ENCODE measurements around the gene RMI1.

RMI1 gene

DNA sequence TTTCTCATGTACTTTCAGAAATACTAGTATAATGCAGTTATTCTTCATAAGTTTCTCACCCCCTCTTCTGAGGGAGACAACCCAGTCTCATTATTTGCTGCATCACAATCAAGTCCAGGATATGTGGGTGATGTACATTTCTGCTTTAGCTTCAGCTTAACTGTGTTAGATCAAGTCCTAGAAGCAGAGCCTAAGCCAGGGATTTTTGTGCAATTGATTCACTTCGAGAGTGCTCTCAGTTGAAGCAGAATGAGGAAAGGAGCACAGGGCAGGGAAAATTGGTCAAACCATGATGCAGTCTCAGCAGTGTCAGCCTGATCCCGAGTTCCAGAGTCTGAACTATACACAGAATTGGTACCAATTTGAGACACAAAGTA is 15.6 kb upstream of the RMI1 start:
- no peak overlapping the region for H3K4me3 ChIP-seq (ENCODE audit: low read depth, low read length)
- peak; percentile 41 for DNase-seq (ENCODE audit: low read depth)
- TF ChIP-seq POLR2A (IDR thresholded peaks at IDR 0.05; ENCODE audit: extremely low read depth, insufficient read length) (no peak), MYC (IDR thresholded peaks at IDR 0.05; ENCODE audit: low read depth, low read length) (no peak)
- TF ChIP-seq, protein P1, sequence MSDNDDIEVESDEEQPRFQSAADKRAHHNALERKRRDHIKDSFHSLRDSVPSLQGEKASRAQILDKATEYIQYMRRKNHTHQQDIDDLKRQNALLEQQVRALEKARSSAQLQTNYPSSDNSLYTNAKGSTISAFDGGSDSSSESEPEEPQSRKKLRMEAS (IDR thresholded peaks at IDR 0.05; ENCODE audit: low read depth, low read length), result no peak
- TF ChIP-seq, protein P2, sequence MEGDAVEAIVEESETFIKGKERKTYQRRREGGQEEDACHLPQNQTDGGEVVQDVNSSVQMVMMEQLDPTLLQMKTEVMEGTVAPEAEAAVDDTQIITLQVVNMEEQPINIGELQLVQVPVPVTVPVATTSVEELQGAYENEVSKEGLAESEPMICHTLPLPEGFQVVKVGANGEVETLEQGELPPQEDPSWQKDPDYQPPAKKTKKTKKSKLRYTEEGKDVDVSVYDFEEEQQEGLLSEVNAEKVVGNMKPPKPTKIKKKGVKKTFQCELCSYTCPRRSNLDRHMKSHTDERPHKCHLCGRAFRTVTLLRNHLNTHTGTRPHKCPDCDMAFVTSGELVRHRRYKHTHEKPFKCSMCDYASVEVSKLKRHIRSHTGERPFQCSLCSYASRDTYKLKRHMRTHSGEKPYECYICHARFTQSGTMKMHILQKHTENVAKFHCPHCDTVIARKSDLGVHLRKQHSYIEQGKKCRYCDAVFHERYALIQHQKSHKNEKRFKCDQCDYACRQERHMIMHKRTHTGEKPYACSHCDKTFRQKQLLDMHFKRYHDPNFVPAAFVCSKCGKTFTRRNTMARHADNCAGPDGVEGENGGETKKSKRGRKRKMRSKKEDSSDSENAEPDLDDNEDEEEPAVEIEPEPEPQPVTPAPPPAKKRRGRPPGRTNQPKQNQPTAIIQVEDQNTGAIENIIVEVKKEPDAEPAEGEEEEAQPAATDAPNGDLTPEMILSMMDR (IDR thresholded peaks at IDR 0.05; ENCODE audit: low read depth, low read length), result no peak

DNA sequence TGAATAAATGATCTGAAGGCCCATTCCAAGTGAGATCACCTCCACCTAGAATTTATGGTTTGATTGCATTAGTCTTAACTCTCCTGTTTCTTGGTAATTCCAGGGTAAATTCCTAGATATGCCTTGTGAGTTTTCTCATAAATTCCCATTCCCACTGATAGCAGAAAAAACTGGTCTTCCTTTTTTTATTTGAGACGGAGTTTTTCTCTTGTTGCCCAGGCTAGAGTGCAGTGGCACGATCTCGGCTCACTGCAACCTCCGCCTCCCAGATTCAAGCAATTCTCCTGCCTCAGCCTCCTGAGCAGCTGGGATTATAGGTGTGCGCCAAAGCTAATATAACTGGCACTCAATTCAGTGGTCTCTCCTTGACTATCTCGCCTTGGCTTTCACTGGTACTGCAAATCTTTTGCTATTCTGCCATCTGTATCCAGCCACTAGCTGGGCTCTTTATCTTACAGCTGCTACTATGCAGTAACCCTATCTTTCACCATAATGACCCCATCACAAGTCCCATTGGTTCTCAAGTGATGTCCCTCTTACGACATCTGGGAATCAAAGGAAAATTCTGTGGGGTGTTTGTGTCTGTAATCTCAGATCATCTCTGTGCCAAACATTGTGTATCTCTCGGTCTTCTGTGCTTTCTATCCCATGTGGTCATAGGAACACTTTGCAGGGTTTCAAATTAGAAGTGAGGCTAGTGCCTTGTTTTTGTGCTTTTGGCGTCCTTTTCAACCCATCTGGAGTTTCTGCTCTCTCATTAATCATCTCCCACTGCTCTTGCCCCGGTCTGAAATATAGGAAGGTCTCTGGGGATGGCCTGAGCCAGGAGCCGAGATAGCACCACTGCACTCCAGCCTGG is 15.0 kb upstream of the RMI1 start:
- H3K4me3 ChIP-seq (ENCODE audit: low read depth, low read length), result no peak overlapping the region
- TF ChIP-seq, protein P1 (IDR thresholded peaks at IDR 0.05; ENCODE audit: low read depth, low read length), result no peak
- TF ChIP-seq, protein P2 (IDR thresholded peaks at IDR 0.05; ENCODE audit: low read depth, low read length), result no peak
- TF ChIP-seq MYC (IDR thresholded peaks at IDR 0.05; ENCODE audit: low read depth, low read length) (no peak), POLR2A (IDR thresholded peaks at IDR 0.05; ENCODE audit: extremely low read depth, insufficient read length) (no peak)
- DNase-seq (ENCODE audit: low read depth), result peak; percentile 48

DNA sequence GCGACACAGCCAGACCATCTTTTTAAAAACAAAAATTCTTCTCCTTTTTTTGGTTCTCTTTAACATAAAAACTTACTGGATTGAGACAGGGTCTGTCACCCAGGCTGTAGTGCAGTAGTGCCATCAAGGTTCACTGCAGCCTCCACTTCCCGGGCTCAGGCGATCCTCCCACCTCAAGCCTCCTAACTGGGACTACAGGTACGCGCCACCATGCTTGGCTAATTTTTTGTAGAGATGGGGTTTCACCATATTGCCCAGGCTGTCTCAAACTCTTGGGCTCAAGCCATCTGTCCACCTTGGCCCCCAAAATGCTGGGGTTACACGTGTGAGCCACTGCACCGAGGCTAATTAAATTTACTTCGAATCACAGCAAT is 14.4 kb upstream of the RMI1 start:
- TF ChIP-seq POLR2A (IDR thresholded peaks at IDR 0.05; ENCODE audit: extremely low read depth, insufficient read length), result no peak
- TF ChIP-seq, protein P2 (IDR thresholded peaks at IDR 0.05; ENCODE audit: low read depth, low read length), result no peak
- TF ChIP-seq, protein P1 (IDR thresholded peaks at IDR 0.05; ENCODE audit: low read depth, low read length), result no peak
- TF ChIP-seq MYC (IDR thresholded peaks at IDR 0.05; ENCODE audit: low read depth, low read length), result no peak
- H3K4me3 ChIP-seq (ENCODE audit: low read depth, low read length), result no peak overlapping the region
- DNase-seq (ENCODE audit: low read depth), result no peak

DNA sequence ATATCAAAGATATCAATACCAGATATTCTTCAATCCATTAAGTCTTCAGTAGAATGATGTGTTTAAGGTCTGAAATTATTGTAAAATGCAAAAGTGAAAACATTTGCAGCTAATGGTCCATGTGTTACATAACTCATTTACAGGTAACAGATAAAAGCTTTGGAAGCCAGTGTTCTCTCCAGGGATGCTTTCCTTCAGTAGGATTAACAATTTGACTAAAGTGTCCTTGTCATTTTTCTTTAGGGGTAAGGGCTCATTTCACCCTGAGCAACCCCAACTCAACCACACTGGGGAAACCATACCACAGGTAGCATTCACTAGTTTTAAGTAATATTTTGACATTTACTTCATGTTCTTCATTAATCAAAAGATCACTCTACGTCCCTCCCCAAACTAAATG is 13.5 kb upstream of the RMI1 start:
- DNase-seq (ENCODE audit: low read depth), result no peak
- H3K4me3 ChIP-seq (ENCODE audit: low read depth, low read length), result no peak overlapping the region
- TF ChIP-seq POLR2A (IDR thresholded peaks at IDR 0.05; ENCODE audit: extremely low read depth, insufficient read length) (no peak), MYC (IDR thresholded peaks at IDR 0.05; ENCODE audit: low read depth, low read length) (no peak)
- TF ChIP-seq, protein P2 (IDR thresholded peaks at IDR 0.05; ENCODE audit: low read depth, low read length), result no peak
- TF ChIP-seq, protein P1 (IDR thresholded peaks at IDR 0.05; ENCODE audit: low read depth, low read length), result no peak

DNA sequence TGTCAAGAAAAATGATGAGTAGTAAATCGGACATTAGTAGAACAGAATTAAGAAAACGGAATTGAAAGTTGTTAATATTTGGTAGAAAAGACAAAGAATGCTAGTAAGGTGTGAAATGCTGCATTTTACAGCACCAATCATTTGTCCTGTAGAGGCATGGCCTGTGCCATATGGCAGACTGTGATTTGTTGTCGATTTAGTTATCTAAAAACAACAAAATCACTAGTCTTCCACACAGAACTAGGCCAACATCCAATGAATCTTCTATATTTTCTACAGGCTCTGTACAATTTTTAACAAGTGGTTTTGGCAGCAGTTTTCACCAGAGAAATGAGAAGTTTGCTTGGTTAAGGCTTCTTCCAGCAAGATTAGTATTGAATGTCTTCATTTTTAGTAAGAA is 11.0 kb upstream of the RMI1 start:
- DNase-seq (ENCODE audit: low read depth), result no peak
- no peak overlapping the region for H3K4me3 ChIP-seq (ENCODE audit: low read depth, low read length)
- TF ChIP-seq POLR2A (IDR thresholded peaks at IDR 0.05; ENCODE audit: extremely low read depth, insufficient read length), result no peak
- TF ChIP-seq MYC (IDR thresholded peaks at IDR 0.05; ENCODE audit: low read depth, low read length), result no peak
- TF ChIP-seq, protein P2 (IDR thresholded peaks at IDR 0.05; ENCODE audit: low read depth, low read length), result no peak
- TF ChIP-seq, protein P1 (IDR thresholded peaks at IDR 0.05; ENCODE audit: low read depth, low read length), result no peak

Data from NB4 (cell line).